Measurements from ENCODE around the gene PPP1R12A.

- TF ChIP-seq, protein P1, sequence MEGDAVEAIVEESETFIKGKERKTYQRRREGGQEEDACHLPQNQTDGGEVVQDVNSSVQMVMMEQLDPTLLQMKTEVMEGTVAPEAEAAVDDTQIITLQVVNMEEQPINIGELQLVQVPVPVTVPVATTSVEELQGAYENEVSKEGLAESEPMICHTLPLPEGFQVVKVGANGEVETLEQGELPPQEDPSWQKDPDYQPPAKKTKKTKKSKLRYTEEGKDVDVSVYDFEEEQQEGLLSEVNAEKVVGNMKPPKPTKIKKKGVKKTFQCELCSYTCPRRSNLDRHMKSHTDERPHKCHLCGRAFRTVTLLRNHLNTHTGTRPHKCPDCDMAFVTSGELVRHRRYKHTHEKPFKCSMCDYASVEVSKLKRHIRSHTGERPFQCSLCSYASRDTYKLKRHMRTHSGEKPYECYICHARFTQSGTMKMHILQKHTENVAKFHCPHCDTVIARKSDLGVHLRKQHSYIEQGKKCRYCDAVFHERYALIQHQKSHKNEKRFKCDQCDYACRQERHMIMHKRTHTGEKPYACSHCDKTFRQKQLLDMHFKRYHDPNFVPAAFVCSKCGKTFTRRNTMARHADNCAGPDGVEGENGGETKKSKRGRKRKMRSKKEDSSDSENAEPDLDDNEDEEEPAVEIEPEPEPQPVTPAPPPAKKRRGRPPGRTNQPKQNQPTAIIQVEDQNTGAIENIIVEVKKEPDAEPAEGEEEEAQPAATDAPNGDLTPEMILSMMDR (IDR thresholded peaks at IDR 0.05; ENCODE audit: low read depth, low read length), result no peak
- TF ChIP-seq POLR2A (IDR thresholded peaks at IDR 0.05; ENCODE audit: extremely low read depth, insufficient read length), result no peak
- no peak for TF ChIP-seq MAX (IDR thresholded peaks at IDR 0.05; ENCODE audit: low read depth, low read length)
- TF ChIP-seq MYC (IDR thresholded peaks at IDR 0.05; ENCODE audit: low read depth, low read length), result no peak
Measured at GRCh38 chr12:79747274-79747673, 187.6 kb downstream of the PPP1R12A start.
